Left lung (tissue), 10 donors: Measurements from ENCODE around the gene PCSK5. TPM values are rescaled to one million over a fixed set of nuclear protein-coding genes. Genes with fewer than 3 reads are reported as not detected.
A peak's percentile ranks its signal among the peaks of the same experiment; 100 is the strongest.

Experiments used
- ATAC-seq: fragments of 200-7000 bp; cut with Tn5 transposase; one replicate; pipeline ENCODE4 v1.9.1; 2020; ENCODE audit warnings: moderate library complexity
- DNase-seq, 4 donors: peaks; one replicate each; pipeline ENCODE4 v3.0.0-alpha.2; 2013 to 2020
- H3K27ac ChIP-seq, 2 donors: fragments of 200-600 bp; sonication (generic) in 1 of 2; one replicate each; pipeline versions ENCODE4 v1.5.0 to v1.8.0; 2020 to 2021
- H3K27me3 ChIP-seq, 2 donors: fragments of 200-600 bp; sonication (generic) in 1 of 2; one replicate each; pipeline versions ENCODE4 v1.5.0 to v1.8.0; 2020 to 2021
- H3K36me3 ChIP-seq, 2 donors: fragments of 200-600 bp; sonication (generic) in 1 of 2; one replicate each; pipeline versions ENCODE4 v1.5.0 to v1.8.0; 2020 to 2021
- H3K4me1 ChIP-seq, 2 donors: fragments of 200-600 bp; one replicate each; pipeline ENCODE4 v1.8.0; 2021
- H3K4me3 ChIP-seq, 2 donors: fragments of 200-600 bp; sonication (generic) in 1 of 2; one replicate each; pipeline versions ENCODE4 v1.5.0 to v1.8.0; 2020 to 2021; ENCODE audit warnings: mild to moderate bottlenecking in 1 of 2
- H3K9me3 ChIP-seq, 2 donors: fragments of 200-600 bp; sonication (generic) in 1 of 2; one replicate each; pipeline versions ENCODE4 v1.5.0 to v1.8.0; 2020 to 2021
- intact Hi-C, 2 donors: fragments of 100-400 bp; cut with DNase I; formaldehyde crosslinking; loops; one replicate each; pipeline versions ENCODE4 v1.11.2 to v1.14.2; 2022
- polyA plus RNA-seq, 6 donors: library from polyadenylated mRNA; unstranded; fragments of 120-200 nt; gene quantifications; one replicate each; pipeline ENCODE4 v1.2.1, GENCODE V29; 2013; ENCODE audit not compliant: insufficient read length in 6 of 6
- total RNA-seq, 2 donors: library from RNA; stranded (reverse); fragmentation: NEBNext Ultra II Directional; extraction: Animal tissue kit (Norgen Biotek cat#: 25700); gene quantifications; one replicate each; pipeline ENCODE4 v1.2.1, GENCODE V29; 2021
- TF ChIP-seq, protein P1 (sequence below), 2 donors: fragments of 200-600 bp; sonication (generic) in 1 of 2; IDR thresholded peaks; one replicate each; pipeline versions ENCODE4 v1.5.0 to v1.8.0; 2021; ENCODE audit warnings: antibody characterized with exemption in 2 of 2
- donor health status: DM: no; HTN: yes; CAD: no.
- donor health status: DM: no; HTN: no; CAD: no.

The PCSK5 gene
- total and polyA plus RNA-seq, 8 donors: 6.8 to 20.3 (median 11.3) TPM

DNA sequence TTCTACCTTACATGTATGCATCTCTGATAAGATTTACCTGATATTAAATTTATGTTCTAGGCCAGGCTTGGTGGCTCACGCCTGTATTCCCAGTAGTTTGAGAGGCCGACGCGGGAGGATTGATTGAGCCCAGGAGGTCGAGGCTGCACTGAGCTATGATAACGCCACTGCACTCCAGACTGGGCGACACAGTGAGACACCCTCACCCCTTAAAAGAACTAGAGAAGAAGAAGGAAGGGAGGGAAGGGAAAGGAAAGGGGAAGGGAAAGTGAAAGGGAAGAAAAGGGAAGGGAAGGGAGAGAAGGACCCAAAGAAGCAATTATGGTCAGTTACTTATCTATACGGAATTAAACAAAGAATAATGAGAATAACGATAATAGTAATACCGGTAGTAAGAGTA lies 504.9 kb downstream of the PCSK5 start:
- intact Hi-C loops: no loop called here
- peaks cover 0 to 32% of the 10 kb centered on the region in 2 donors for H3K4me1 ChIP-seq
- no peak for DNase-seq
- no peaks in the 10 kb centered on the region for H3K27me3 ChIP-seq
- peaks cover 0 to 2% of the 10 kb centered on the region in 2 donors for H3K9me3 ChIP-seq
- no peaks in the 10 kb centered on the region for H3K36me3 ChIP-seq
- no peak for ATAC-seq
- H3K27ac ChIP-seq: peak overlapping the region; percentile 94 to 97
- peak overlapping the region; percentile 77 to 98 for H3K4me3 ChIP-seq
- TF ChIP-seq, protein P1, sequence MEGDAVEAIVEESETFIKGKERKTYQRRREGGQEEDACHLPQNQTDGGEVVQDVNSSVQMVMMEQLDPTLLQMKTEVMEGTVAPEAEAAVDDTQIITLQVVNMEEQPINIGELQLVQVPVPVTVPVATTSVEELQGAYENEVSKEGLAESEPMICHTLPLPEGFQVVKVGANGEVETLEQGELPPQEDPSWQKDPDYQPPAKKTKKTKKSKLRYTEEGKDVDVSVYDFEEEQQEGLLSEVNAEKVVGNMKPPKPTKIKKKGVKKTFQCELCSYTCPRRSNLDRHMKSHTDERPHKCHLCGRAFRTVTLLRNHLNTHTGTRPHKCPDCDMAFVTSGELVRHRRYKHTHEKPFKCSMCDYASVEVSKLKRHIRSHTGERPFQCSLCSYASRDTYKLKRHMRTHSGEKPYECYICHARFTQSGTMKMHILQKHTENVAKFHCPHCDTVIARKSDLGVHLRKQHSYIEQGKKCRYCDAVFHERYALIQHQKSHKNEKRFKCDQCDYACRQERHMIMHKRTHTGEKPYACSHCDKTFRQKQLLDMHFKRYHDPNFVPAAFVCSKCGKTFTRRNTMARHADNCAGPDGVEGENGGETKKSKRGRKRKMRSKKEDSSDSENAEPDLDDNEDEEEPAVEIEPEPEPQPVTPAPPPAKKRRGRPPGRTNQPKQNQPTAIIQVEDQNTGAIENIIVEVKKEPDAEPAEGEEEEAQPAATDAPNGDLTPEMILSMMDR (IDR thresholded peaks at IDR 0.05): no peak

- Histone ChIP-seq H3K27me3 (no peaks in the 10 kb centered on the region), H3K27ac (peak overlapping the region in 1 of 2 donors; percentile 97), H3K9me3 (peaks cover 0 to 2% of the 10 kb centered on the region in 2 donors), H3K4me1 (peaks cover 0 to 27% of the 10 kb centered on the region in 2 donors), H3K36me3 (no peaks in the 10 kb centered on the region), H3K4me3 (no peak overlapping the region)
- DNase-seq (no peak), ATAC-seq (no peak)
- intact Hi-C loops: no loop called here
- TF ChIP-seq, protein P1 (IDR thresholded peaks at IDR 0.05): no peak
Observed at GRCh38 chr9:76396144-76396543, 505.7 kb downstream of the PCSK5 start.

DNA sequence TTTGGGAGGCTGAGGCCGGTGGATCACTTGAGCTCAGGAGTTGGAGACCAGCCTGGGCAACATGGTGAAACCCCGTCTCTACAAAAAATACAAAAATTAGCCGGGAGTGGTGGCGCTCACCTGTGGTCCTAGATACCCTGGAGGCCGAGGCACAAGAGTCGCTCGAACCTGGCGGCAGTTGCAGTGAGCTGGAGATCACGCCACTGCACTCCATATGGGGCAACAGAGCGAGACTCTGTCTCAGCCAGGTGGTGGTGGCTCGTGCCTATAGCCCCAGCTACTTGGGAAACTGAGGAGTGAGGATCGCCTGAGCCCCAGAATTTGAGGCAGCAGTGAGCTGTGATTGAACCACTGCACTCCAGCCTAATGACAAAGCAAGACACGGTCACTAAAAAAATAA lies 506.1 kb downstream of the PCSK5 start:
- peaks cover 0 to 24% of the 10 kb centered on the region in 2 donors for H3K4me1 ChIP-seq
- intact Hi-C loops: no loop called here
- ATAC-seq: no peak

GRCh38 chr9:76399856-76400255 lies 509.4 kb downstream of the PCSK5 start:
- no peak overlapping the region for H3K27ac ChIP-seq
- intact Hi-C loops: no loop called here
- H3K27me3 ChIP-seq: no peaks in the 10 kb centered on the region
- H3K9me3 ChIP-seq: no peaks in the 10 kb centered on the region
- no peak for ATAC-seq
- H3K4me3 ChIP-seq: no peak overlapping the region
- H3K4me1 ChIP-seq: peaks cover 0 to 5% of the 10 kb centered on the region in 2 donors
- no peak for DNase-seq
- H3K36me3 ChIP-seq: no peaks in the 10 kb centered on the region
- TF ChIP-seq, protein P1 (IDR thresholded peaks at IDR 0.05): no peak

More for the DNA sequence above, 506.1 kb downstream of the PCSK5 start:
- Histone ChIP-seq H3K27me3 (no peaks in the 10 kb centered on the region), H3K9me3 (peaks cover 0 to 2% of the 10 kb centered on the region in 2 donors), H3K27ac (no peak overlapping the region), H3K4me3 (no peak overlapping the region), H3K36me3 (no peaks in the 10 kb centered on the region)
- TF ChIP-seq, protein P1 (IDR thresholded peaks at IDR 0.05): no peak
- DNase-seq: no peak

GRCh38 chr9:76400534-76401096 lies 510.1 kb downstream of the PCSK5 start:
- Histone ChIP-seq H3K4me3 (no peak overlapping the region), H3K27ac (no peak overlapping the region), H3K9me3 (no peaks in the 10 kb centered on the region), H3K36me3 (no peaks in the 10 kb centered on the region), H3K27me3 (no peaks in the 10 kb centered on the region), H3K4me1 (peaks cover 0 to 2% of the 10 kb centered on the region in 2 donors)
- intact Hi-C loops: no loop called here
- no peak for DNase-seq
- TF ChIP-seq, protein P1 (IDR thresholded peaks at IDR 0.05): no peak
- ATAC-seq: no peak
